RPMI8226 (cell line): ENCODE results near the gene COA6.
"Not testable (repeated sequence)": the region's sequence is repeated elsewhere in the genome, so short reads cannot be mapped to it uniquely, and the experiment has no call there.

Experiments
- DNase-seq: peaks from one replicate; pipeline ENCODE4 v3.0.0-alpha.2; 2015

The COA6 gene, protein sequence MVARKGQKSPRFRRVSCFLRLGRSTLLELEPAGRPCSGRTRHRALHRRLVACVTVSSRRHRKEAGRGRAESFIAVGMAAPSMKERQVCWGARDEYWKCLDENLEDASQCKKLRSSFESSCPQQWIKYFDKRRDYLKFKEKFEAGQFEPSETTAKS

DNA sequence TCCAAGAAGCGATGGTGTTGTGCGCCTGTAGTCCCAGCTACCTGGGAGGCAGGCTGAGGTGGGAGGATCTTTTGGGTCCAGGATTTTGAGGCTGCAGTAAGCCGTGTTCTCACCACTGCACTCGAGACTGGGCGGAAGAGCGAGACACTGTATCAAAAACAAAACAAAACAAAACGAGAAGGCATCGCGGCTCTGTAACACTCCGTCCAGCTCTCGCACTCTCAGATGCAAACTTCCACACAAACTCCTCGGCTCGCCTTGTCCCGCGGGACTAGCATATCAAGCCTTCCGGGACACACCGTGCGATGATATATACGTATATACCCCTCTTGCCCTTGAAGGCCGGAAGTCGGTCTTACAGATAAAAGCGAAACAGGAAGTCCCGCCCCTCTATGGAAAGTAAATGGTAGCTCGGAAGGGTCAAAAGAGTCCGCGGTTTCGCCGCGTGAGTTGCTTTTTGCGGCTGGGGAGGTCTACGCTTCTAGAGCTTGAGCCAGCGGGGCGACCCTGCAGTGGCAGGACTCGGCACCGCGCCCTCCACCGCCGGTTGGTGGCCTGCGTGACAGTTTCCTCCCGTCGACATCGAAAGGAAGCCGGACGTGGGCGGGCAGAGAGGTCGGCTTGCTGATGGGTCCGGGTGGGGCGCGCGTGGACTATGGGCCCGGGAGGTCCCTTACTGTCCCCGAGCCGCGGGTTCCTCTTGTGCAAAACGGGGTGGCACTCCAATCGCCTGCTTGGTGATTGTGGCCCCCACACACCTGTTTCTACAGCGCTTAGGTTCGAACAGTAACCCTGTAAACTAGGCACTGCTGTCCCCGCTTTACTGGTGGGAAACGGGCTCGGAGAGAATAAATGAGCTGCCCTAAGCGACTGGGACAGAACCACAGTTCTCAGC is at the start of gene COA6:
COA6 (plus strand) TSS at position 393 of the 895 bp plus-strand sequence; CDS start at position 404, 11 bp downstream.
- DNase-seq: peak; percentile 98

DNA sequence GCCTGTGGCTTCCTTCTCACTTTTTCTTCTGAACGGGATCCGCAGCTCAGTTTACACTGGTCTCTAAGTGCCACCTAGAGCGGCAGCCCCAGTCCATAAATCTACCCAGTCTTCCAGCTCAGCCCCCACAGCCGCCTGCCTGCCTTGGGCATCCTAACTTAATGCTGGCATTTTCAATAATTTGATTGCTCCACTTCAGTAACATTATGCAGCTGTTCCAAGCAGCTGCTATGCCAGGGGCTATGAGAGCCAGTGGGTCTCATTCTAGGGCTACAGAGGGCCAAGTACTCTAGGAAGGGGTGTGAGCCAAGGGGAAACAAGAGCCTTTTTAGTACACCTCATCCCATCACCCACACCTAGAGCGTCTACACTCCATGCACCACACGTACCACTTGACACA is 48.4 kb upstream of the COA6 start:
- DNase-seq: no peak

DNA sequence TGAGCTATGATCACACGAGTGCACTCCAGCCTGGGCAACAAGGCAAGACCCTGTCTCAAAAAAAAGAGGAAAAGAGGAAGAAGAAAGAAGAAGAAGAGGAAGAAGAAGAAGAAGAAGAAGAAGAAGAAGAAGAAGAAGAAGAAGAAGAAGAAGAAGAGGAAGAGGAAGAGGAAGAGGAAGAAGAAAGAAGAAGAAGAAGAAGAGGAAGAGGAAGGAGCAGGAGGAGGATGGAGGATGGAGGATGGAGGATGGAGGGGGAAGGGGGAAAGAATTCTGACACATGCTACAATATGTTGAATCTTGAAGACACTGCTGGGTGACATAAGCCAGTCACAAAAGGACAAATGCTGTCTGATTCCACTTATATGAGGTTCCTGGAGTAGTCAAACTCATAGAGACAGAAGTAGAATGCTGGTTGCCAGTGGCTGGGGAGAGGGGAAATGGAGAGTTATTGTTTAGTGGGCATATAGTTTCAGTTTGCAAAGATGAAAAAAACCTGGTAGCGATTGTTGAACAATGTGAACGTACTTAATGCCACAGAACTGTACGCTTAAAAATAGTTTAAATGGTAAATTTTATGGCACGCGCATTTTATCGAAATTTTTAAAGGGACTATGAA is 47.3 kb upstream of the COA6 start:
- no peak for DNase-seq

DNA sequence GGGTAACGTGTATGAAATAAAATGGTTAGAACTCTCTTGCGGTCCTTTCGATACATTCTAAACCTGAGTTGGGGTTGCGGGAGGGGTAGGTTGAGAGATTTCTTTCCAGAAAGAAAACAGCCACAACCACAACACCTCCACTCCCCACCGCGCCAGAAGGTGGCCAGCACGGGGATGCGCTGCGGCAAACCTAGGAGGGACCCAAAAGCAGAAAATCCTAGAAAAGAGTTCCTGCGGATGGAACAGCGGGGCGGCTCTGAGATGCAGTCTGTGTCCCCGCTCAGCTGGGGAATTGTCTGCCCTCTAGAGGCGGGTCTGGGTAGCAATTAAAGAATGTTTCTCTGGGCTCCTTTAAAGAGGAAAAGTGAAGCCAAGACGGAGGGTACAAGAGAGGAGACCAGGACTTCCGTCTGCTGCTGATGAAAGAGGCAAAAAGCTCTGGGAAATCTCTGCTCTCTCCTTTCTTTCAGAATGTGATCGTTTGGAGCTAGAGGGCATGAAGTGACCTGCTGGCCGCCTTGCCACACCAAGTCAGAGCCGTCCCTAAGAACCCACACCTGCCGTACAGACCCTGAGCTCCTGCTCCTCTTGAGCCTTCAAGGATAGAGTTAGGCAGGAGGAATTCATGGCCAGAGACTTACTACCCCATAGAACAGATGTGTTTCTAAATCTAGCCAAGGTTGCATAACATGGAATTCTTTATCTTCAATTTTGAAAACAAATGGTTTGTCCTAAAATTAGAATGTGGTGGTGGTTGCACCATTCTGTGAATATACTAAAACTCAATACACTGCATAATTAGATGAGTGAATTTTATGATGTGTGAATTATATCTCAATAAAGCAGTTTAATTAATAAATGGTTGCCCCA is 46.5 kb upstream of the COA6 start:
- DNase-seq: peak; percentile 73

DNA sequence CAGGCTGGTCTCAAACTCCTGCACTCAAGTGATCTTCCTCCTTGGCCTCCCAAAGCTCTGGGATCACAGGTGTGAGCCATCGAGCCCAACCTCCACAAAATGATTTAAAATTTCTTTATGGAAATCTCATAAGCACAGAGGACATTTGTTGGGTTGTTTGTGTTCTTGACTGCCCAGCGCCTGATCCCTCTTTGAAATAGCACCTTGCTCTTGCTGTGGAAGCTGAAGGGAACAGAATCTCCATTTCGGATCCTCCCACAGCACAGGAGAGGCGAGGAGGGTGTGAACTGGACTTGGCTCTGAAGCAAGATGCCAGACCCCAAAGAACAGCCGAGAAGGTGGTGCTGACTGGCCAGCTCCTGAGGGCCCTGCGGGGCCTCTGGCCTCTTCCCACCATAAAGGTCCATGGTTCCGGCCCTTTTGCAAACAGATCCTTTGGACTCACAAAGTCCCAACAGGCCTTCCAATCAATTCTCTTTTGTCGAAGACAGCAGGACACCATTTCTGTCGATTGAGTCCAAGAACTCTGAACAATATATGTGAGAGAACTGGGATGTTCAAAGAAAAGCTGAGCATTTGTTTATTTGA is 45.6 kb upstream of the COA6 start:
- no peak for DNase-seq

DNA sequence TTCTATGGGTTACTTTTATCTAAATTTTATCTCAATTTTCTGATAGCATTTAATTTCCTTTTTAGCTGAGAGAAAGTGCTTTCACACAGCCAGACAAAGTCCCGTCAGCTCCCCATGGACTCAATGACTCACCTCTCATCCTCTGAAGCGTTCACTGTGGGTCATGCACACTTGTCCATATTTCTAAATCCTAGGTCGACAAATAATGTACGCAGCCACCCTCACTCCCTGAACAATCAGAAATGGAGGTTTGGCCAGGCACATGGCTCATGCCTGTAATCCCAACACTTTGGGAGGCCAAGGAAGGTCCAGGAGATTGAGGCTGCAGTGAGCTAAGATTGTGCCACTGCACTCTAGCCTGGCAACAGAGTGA is 42.4 kb upstream of the COA6 start:
- DNase-seq: no peak

DNA sequence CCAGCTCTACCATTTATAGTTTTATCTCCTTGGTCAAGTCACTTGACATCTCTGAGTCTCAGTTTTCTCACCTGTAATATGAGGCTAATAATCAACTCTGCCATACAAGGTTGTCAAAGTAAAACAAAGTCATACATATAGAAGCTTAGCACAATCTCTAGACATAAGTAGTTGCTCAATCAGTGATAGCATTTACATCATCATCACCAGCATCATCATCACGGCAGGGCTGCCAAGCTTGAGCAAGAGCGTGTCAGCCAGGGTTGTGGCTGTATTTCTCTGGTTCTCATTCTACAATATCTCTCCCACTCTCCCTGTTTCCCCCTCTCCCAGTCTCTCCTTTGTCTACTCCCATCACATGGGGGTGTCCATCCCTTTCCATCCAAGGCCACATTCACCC is 41.7 kb upstream of the COA6 start:
- no peak for DNase-seq

DNA sequence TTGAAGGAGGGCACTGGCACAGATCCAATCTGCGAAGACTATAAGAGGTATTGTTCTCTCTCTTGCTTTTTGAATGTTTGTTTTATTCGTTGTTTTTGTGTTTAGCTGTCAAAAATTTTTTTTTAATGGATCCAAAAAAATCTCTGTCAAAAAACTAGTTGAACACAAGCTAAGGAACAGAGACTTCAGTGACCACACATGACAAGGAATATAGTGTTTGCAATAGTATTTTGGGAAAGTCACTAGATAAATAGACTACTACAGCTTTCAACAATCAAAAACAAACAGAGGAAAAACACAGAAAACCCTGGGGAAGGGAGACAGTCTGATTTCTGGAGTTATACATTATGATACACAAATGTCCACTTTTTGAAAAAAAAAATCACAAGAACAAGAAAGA is 36.9 kb upstream of the COA6 start:
- DNase-seq: no peak

DNA sequence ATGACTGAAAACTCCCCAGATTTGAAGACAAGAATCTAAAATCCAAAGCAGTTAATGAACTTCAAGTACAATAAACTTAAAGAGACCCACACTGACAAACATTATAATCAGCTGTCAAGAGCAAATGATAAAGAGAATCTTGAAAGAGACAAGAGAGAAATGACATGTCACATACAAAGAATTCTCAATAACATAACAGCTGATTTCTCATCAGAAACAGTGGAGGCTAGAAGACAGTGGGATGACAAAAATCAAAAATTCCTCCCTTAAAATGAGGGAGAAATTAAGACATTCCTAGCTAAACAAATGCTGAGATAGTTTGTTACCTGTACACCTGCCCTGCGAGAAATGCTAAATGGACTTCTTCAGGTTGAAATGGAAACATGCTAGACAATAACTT is 36.0 kb upstream of the COA6 start:
- DNase-seq: no peak

DNA sequence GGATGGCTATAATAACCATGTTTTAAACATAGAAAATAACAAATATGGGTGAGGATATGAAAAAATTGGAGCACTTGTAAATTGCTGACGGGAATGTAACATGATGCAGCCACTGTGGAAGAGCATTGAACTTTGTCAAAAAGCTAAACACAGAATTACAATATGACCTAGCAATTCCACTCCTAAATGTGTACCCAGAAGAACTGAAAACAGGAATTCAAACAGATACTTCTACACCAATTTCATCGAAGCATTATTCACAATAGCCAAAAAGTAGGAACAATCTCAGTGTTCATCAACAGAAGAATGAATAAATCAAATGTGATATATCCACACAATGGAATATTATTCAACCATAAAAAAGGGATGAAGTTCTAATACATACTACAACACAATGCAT is 32.7 kb upstream of the COA6 start:
- no peak for DNase-seq

DNA sequence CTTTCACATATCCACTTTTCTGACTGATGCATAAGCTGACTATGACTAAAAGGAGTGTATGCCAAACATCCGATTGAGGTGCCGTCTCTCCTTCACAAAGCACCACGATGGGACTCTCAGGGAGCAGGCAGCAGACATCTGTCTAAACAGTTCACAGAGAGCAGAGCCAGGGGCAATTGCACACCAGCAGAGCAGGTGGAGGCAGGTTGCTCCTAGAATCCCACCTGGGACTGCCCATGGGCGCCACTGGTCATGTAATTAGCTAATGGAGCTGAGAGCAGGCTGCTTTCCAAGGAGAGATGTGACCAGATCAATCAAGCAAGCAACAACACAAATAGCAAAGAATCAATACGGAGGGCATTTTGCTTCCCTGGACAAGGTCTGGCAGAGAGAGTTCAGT is 30.5 kb upstream of the COA6 start:
- no peak for DNase-seq

DNA sequence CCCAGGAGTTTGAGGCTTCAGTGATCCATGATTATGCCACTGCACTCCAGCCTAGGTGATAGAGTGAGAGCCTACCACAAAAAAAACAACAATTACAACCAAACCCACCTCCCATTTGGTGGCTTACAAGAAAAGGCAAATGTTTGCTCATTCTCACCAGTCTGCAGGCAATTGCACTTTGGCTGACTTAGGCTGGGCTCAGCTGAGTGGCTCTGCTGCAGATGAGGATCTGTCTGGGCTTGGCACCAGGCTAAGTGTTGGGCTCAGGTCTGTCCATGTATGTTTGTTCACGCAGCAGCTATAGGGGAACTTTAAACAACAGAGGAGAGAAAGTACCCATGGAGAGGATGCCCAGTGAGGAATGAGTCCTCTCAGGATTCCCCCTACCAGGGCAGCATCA is 28.0 kb upstream of the COA6 start:
- no peak for DNase-seq

DNA sequence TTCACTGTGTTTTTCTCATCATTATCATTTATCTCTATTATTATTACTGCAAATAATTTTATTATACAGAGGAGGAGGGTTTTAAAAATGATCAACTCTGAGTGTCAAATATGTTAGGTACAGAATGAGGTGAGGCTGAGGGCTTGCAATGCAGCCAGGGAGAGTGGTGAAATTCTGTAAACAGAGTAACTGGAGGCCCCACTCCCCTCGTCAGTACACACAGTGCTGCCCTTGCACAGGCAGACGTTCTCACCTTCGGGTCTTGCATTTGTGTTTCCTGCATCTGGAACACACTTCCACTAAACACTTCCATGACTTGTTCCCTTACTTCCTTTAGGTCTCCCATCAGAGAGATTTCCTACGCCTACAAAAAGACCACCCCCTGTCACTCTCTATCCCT is 24.3 kb upstream of the COA6 start:
- DNase-seq: no peak

DNA sequence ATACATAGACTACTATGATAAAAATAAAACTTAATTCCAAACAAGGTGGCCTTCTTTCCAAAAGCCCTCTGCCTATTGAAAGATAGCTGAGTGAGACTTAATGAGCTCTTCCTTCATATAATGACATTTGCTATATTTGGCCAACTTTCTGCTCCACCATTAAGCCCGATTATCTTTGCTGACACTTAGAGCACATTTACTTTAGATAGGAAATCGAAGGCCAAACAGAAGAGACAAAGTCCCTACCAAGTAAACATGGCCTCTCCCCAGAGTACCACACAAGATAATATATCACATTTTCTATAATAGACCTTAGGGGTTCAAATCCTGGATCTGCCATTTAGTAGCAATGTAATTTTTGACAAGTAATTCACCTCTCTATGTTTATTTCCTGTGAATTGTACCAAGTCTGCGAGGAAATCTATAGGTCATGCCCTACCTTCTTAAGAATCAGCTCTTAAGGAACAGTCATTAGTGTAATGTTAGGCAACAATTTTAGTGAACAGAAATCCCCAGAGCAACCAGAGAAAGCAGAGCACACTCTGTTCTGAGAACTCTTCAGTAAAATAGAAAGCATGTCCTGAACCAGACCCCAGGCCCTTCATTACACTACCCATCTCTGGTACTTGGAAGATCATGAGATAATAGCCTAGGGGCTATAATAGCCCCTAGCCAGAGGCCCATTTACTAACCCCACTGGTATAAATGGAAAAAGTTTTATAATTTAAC is 17.3 kb upstream of the COA6 start:
- no peak for DNase-seq

DNA sequence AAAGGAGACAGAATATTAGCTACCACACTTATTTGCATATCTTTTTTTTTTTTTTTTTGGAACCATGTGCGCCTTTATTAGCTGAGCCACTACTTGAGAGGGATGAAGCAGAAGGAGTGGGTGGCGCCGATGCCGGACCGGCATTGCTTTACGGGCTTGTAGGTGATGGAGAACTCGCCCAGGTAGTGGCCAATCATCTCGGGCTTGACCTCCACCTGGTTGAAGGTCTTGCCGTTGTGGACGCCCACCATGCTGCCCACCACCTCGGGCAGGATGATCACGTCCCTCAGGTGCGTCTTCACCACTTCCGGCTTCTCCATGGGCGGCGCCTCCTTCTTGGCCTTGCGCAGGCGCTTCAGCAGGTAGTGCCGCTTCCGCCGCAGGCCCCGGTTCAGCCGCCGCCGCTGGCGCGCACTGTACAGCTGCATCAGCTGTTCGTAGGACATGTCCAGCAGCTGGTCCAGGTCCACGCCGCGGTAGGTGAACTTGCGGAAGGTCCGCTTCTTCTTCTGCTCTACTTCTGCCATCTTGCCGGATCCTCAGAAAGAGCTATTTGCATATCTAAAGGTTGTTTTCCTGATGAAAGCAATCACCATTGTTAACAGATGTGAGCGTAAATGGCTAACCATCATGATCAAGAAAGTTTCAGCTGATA is 16.5 kb upstream of the COA6 start:
- DNase-seq: not testable (repeated sequence)

DNA sequence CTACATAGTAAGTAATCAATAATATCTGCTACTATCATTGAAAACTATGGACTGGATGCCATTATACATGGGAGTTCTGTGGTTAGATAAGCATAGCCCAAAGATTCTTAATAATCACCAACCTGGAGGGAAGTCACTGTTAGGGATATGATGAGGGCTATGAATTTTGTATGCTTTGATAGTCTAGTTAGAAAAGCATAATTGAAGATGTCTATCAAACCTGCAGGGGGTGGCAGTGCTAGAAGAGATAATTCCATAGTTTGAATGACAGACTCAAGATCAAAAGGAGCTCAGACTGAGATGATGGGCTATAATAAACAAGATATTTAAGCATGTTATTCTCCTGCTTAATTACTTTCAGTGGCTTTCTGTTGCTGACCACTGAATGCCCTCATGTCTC is 15.4 kb upstream of the COA6 start:
- DNase-seq: no peak

DNA sequence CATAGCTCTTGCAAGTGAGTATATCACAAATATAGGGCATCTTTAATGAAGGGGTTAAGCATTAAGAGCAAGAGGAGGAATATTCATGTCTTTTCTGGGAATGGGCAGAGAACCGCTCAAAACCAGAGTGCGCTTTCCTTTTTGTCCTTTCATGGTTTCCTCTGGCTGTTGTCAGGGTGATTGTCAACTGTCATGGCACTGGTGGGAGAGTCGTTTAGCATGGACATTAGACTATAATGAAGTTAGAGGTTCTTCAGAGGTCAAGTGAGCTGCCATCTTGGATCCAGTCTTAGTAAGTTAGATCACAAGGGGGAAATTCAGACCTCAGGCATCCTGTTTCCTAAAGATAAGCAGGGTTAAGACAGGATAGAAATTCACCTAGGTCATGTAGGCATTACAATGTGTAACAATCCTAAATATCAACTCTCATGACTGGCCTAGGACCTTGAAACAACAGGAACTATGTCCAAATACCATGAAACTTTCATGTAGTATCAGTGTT is 12.1 kb upstream of the COA6 start:
- no peak for DNase-seq

DNA sequence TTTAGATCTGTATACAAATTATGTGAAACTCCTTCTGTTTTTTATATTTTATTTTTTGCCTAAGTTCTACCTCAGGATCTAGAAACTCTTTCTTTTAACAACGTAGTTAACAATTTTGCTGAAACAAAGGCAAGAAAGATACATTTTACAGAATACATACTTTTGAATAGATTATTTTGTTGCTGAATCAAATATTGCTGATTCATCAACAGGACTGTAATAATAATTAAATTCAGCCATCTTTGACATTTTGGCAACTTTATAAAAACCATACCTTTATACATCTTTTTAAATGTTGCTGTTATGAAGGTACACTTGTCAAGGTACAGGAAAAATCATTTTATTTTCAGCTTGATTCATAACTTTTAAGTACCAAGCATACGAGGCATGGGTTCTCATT is 10.7 kb upstream of the COA6 start:
- DNase-seq: no peak

DNA sequence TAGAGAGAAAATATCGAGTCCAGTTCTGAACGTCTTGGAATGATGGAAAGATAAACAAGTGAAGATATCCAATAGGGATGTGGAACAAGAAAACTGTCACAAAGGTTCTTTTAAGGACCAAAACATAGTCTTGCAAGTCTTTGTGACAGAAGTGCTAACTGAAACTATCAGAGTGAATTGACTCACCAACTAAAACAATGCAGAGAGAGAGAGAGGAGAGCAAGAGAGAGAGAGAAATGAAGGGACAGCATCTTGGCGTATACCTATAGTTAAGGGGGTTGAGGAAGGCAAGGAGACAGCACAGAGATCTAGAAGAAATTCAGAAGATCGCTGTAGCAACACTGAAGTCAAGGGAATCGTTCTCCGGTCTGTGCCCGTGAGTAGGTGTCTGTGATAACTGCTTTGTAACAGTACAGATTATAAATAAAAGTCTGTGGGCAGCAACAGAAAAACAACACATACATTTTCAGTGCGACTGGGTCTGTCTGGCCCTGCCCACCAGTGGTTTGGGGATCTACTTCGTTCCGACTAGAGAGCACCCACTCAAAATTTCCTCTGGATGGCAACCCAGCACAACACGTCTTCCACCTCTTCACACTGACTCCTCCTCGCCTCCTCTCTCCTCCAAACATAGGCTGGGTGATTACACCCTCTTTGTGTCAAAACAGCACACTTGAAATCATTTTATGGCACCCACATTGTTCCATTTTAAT is 4.8 kb upstream of the COA6 start:
- no peak for DNase-seq

DNA sequence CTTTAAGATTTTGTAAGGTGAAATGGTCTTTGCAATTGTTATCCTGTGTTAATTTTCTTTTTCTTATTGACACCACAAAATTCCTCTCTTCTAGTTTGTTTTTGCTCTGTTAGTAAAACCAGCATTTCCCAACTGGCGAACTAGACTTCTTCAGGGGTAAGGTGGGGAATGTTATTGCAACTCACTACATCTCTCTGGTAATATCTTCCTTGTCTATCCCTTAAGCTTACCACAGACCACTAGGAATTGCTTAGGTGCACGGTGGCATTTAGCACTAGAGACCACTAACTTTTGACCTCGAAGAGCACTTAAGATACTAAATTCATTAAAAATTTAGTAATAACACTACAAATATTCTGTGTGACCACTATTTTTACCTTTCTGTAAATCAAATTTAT is 4.2 kb upstream of the COA6 start:
- DNase-seq: no peak

DNA sequence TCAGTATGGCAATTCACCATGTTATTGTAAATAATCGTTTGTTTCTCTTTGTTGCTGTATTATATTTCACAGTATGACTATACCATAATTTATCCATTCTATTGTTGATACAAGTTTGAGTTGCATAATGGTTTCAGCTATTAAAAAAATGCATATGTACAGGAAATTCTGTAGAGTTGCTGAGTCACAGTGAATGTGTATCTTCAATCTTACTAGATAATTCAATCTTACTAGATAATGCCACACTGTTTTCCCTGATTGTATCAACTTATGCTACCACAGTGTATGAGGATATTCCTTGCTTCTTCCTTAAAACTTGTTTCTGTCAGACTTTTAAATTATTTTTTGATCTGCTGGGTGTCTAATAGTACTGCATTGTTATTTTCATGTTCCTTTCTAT is 3.5 kb upstream of the COA6 start:
- DNase-seq: no peak
